A549 (cell line): ENCODE data around the gene HOXB1. TPM values are rescaled to one million over a fixed set of nuclear protein-coding genes. Genes with fewer than 3 reads are reported as not detected.

Experiments used
- ATAC-seq, 2 experiments: fragments of 200-7000 bp in 1 of 2; fragments of >200 bp in 1 of 2; cut with Nextera tagmentation in 1 of 2; cut with Tn5 transposase in 1 of 2; 3 replicates each; pipeline versions ENCODE4 v1.8.0 to v1.9.1; 2018 to 2020; ENCODE audit warnings: mild to moderate bottlenecking in 1 of 2, moderate library complexity in 1 of 2
- CTCF ChIA-PET: fragments of 300-600 bp; sonication (Branson Sonifier 250); formaldehyde crosslinking; extraction: SDS; loops from one replicate; lab custom pipeline; 2021; ENCODE audit warnings: antibody characterized with exemption, inconsistent platforms; lab: Yijun Ruan, JAX
- POLR2A ChIA-PET: fragments of 350-600 bp; formaldehyde crosslinking; extraction: SDS; loops from one replicate; lab custom pipeline; 2021; ENCODE audit warnings: antibody characterized with exemption, inconsistent platforms; lab: Yijun Ruan, JAX
- DNase-seq, 2 experiments: peaks; one replicate each; pipeline versions ENCODE4 v3.0.0 to v3.0.0-alpha.2; 2011 to 2016; ENCODE audit warnings: low read depth in 1 of 2, low spot score in 1 of 2
- FAIRE-seq: peaks from 2 replicates; lab custom pipeline; 2011; peaks lifted over from hg19 to GRCh38; lab: Jason Lieb, UNC
- H3K27ac ChIP-seq, 2 experiments: fragments of >200 bp; sonication (Bioruptor Twin); formaldehyde crosslinking; 3 replicates each; pipeline ENCODE4 v1.5.1; 2016 to 2017
- H3K4me1 ChIP-seq: fragments of >200 bp; sonication (Bioruptor Twin); formaldehyde crosslinking; 3 replicates; pipeline ENCODE4 v1.6.1; 2016
- H3K4me2 ChIP-seq: fragments of >200 bp; sonication (Bioruptor Twin); formaldehyde crosslinking; 3 replicates; pipeline ENCODE4 v1.6.1; 2016
- H3K4me3 ChIP-seq: fragments of >200 bp; sonication (Bioruptor Twin); formaldehyde crosslinking; 3 replicates; pipeline ENCODE4 v1.5.1; 2016
- H3K9me3 ChIP-seq: fragments of >200 bp; sonication (Bioruptor Twin); formaldehyde crosslinking; 3 replicates; pipeline ENCODE4 v1.6.1; 2016
- BHLHE40 ChIP-seq: IDR thresholded peaks from 2 replicates; pipeline ENCODE4 v1.6.1; 2012; ENCODE audit warnings: low read depth, low read length, inconsistent platforms
- CHD2 ChIP-seq: fragments of 150-350 bp; IDR thresholded peaks from 2 replicates; pipeline ENCODE4 v1.6.1; 2014; ENCODE audit warnings: low read length; ENCODE audit not compliant: partially characterized antibody
- CHD4 ChIP-seq: fragments of 200-600 bp; sonication (generic); IDR thresholded peaks from 2 replicates; pipeline ENCODE4 v1.6.1; 2016; ENCODE audit warnings: antibody characterized with exemption, mild to moderate bottlenecking, borderline replicate concordance
- EHF ChIP-seq: fragments of 250-450 bp; sonication (Bioruptor Pico); IDR thresholded peaks from 2 replicates; pipeline ENCODE4 v1.5.0; 2020; ENCODE audit warnings: mild to moderate bottlenecking
- EP300 ChIP-seq, 2 experiments: fragments of >200 bp; sonication (Bioruptor Twin); formaldehyde crosslinking; IDR thresholded peaks; 2 replicates in 1 of 2; 3 replicates in 1 of 2; pipeline ENCODE4 v1.6.1; 2016 to 2017
- FOSB ChIP-seq: fragments of 250-450 bp; sonication (Bioruptor Pico); IDR thresholded peaks from 2 replicates; pipeline ENCODE4 v1.5.0; 2020; ENCODE audit warnings: mild to moderate bottlenecking, moderate library complexity
- FOSL2 ChIP-seq, 2 experiments: fragments of 450-650 bp in 1 of 2; fragments of >200 bp in 1 of 2; sonication (Bioruptor Twin) in 1 of 2; formaldehyde crosslinking; IDR thresholded peaks; 2 replicates each; pipeline versions ENCODE4 v1.5.0 to v1.6.1; 2016 to 2020; ENCODE audit warnings: mild to moderate bottlenecking in 1 of 2, moderate library complexity in 1 of 2
- GATA3 ChIP-seq: IDR thresholded peaks from 2 replicates; pipeline ENCODE4 v1.6.1; 2012; ENCODE audit warnings: borderline replicate concordance
- HDAC2 ChIP-seq: fragments of 200-600 bp; sonication (generic); IDR thresholded peaks from 2 replicates; pipeline ENCODE4 v1.6.1; 2016
- HOXB5 ChIP-seq: fragments of 250-450 bp; sonication (Bioruptor Pico); IDR thresholded peaks from 2 replicates; pipeline ENCODE4 v1.5.0; 2020; ENCODE audit warnings: mild to moderate bottlenecking, moderate library complexity
- KDM1A ChIP-seq: fragments of 200-600 bp; sonication (generic); IDR thresholded peaks from 2 replicates; pipeline ENCODE4 v1.6.1; 2016; ENCODE audit warnings: low read depth, mild to moderate bottlenecking
- MAFK ChIP-seq: fragments of 450-650 bp; IDR thresholded peaks from 2 replicates; pipeline ENCODE4 v1.6.1; 2014; ENCODE audit not compliant: partially characterized antibody
- NPAS2 ChIP-seq: fragments of 250-450 bp; sonication (Bioruptor Pico); IDR thresholded peaks from 2 replicates; pipeline ENCODE4 v1.8.0; 2022; ENCODE audit warnings: mild to moderate bottlenecking, moderate library complexity, borderline replicate concordance
- POLR2A ChIP-seq: IDR thresholded peaks from 2 replicates; pipeline ENCODE4 v1.6.1; 2012; ENCODE audit warnings: mild to moderate bottlenecking, low read length
- RAD21 ChIP-seq, 2 experiments: fragments of >200 bp in 1 of 2; sonication (Bioruptor Twin) in 1 of 2; formaldehyde crosslinking in 1 of 2; IDR thresholded peaks in 1 of 2; conservative IDR thresholded peaks in 1 of 2; 2 replicates in 1 of 2; 3 replicates in 1 of 2; pipeline ENCODE4 v1.6.1; 2012 to 2018; ENCODE audit warnings: inconsistent platforms in 1 of 2
- RFX5 ChIP-seq: fragments of 450-650 bp; IDR thresholded peaks from 2 replicates; pipeline ENCODE4 v1.7.1; 2014; ENCODE audit warnings: antibody characterized with exemption, mild to moderate bottlenecking, moderate library complexity
- SMC3 ChIP-seq: fragments of >200 bp; sonication (Bioruptor Twin); formaldehyde crosslinking; IDR thresholded peaks from 3 replicates; pipeline ENCODE4 v1.6.1; 2018; ENCODE audit warnings: inconsistent platforms
- TFCP2L1 ChIP-seq: fragments of 250-450 bp; sonication (Bioruptor Pico); IDR thresholded peaks from 2 replicates; pipeline ENCODE4 v1.5.0; 2021; ENCODE audit warnings: mild to moderate bottlenecking
- TP53 ChIP-seq: fragments of 250-450 bp; sonication (Bioruptor Pico); IDR thresholded peaks from 2 replicates; pipeline ENCODE4 v1.5.0; 2021; ENCODE audit warnings: mild to moderate bottlenecking, moderate library complexity
- WGBS: methylation state at CpG from one replicate; pipeline ENCODE4 v1.1.6; 2017; ENCODE audit errors: missing lambda C conversion rate; 5-methylcytosine and 5-hydroxymethylcytosine counted together
- polyA plus RNA-seq, 4 experiments: library from polyadenylated mRNA; depleted of rRNA in 3 of 4; stranded (reverse); fragments of >200 nt; fragmentation: RNase III in 1 of 4; extraction: RNeasy Plus Mini Kit Qiagen cat#74134 plus additional on column Dnase treatment in 1 of 4; gene quantifications; 2 replicates in 3 of 4; 3 replicates in 1 of 4; pipeline ENCODE4 v1.2.3, GENCODE V29; 2011 to 2017
- TF ChIP-seq, protein P1 (sequence below): IDR thresholded peaks from 2 replicates; pipeline ENCODE4 v1.6.1; 2012; ENCODE audit warnings: low read depth, borderline replicate concordance
- TF ChIP-seq, protein P2 (sequence below): fragments of 250-450 bp; sonication (Bioruptor Pico); IDR thresholded peaks from 2 replicates; pipeline ENCODE4 v1.5.0; 2021; ENCODE audit warnings: mild to moderate bottlenecking, moderate library complexity, borderline replicate concordance
- TF ChIP-seq, protein P3 (sequence below): fragments of 150-350 bp; IDR thresholded peaks from 2 replicates; pipeline ENCODE4 v1.6.1; 2014; ENCODE audit warnings: low read depth, mild to moderate bottlenecking, low read length
- TF ChIP-seq, protein P4 (sequence below): fragments of 450-650 bp; IDR thresholded peaks from 2 replicates; pipeline ENCODE4 v1.6.1; 2014; ENCODE audit warnings: antibody characterized with exemption
- TF ChIP-seq, protein P5 (sequence below): fragments of >200 bp; sonication (Bioruptor Twin); formaldehyde crosslinking; IDR thresholded peaks from 2 replicates; pipeline ENCODE4 v1.6.1; 2016
- TF ChIP-seq, protein P6 (sequence below): fragments of 250-450 bp; sonication (Bioruptor Pico); IDR thresholded peaks from 2 replicates; pipeline ENCODE4 v1.5.0; 2020; ENCODE audit warnings: low read depth, mild to moderate bottlenecking, moderate library complexity
- TF ChIP-seq, protein P7 (sequence below): IDR thresholded peaks from 2 replicates; pipeline ENCODE4 v1.6.1; 2012

Gene HOXB1
- polyA plus RNA-seq, 2 of the 4 experiments (the other 2 are of a cell fraction): not detected

DNA sequence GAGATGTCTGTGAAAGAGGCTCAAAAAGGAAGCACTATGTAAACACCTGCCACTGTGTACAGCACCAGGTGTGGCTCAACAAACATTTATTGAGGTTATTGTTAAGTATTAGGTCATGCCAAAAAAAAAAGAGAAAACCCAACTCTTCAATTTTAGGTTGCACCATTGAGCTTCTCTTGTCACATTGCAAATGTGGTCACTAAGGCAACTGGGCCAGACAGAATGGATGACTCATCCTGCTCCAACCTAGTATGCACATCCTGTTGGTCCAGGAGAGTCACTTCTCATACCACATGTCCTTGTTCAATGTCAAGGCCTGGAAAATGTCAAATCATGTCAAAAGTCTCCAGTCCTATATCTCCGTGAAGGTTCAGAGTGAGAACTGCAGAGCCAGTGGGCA lies 25.0 kb downstream of the HOXB1 start (continued):
- no peak for TF ChIP-seq BHLHE40
- TF ChIP-seq, protein P1, sequence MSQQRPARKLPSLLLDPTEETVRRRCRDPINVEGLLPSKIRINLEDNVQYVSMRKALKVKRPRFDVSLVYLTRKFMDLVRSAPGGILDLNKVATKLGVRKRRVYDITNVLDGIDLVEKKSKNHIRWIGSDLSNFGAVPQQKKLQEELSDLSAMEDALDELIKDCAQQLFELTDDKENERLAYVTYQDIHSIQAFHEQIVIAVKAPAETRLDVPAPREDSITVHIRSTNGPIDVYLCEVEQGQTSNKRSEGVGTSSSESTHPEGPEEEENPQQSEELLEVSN: no peak

DNA sequence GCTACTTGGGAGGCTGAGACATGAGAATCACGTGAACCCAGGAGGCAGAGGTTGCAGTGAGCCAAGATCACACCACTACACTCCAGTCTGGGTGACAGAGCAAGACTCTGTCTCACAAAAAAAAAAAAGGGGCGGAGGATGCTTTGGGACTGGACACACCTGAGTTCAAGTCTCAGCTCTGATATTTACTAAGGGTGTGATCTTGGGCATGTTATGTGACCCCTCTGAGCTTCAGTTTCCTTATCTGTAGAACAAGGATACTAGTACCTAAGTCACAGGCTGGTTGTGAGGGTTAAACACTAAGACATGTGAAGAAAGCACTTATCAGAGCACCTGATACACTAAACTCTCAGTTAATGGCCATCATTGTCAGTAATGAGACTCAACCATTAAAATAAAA lies 25.9 kb downstream of the HOXB1 start:
- DNase-seq (no peak), ATAC-seq (no peak), FAIRE-seq (no peak)
- TF ChIP-seq CHD2: no peak
- TF ChIP-seq POLR2A: no peak
- TF ChIP-seq, protein P2, sequence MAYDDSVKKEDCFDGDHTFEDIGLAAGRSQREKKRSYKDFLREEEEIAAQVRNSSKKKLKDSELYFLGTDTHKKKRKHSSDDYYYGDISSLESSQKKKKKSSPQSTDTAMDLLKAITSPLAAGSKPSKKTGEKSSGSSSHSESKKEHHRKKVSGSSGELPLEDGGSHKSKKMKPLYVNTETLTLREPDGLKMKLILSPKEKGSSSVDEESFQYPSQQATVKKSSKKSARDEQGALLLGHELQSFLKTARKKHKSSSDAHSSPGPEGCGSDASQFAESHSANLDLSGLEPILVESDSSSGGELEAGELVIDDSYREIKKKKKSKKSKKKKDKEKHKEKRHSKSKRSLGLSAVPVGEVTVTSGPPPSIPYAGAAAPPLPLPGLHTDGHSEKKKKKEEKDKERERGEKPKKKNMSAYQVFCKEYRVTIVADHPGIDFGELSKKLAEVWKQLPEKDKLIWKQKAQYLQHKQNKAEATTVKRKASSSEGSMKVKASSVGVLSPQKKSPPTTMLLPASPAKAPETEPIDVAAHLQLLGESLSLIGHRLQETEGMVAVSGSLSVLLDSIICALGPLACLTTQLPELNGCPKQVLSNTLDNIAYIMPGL (CRISPR knock-in tag): no peak
- TF ChIP-seq EP300 (IDR thresholded peaks at IDR 0.05): no peak
- no peak for TF ChIP-seq CHD4
- no peak for TF ChIP-seq EHF
- no peak for TF ChIP-seq HOXB5 (CRISPR knock-in tag)
- no peak for TF ChIP-seq RFX5
- TF ChIP-seq NPAS2 (CRISPR knock-in tag): no peak
- TF ChIP-seq BHLHE40: no peak
- no peak for TF ChIP-seq KDM1A
- TF ChIP-seq SMC3: no peak
- TF ChIP-seq HDAC2: no peak
- TF ChIP-seq, protein P3, sequence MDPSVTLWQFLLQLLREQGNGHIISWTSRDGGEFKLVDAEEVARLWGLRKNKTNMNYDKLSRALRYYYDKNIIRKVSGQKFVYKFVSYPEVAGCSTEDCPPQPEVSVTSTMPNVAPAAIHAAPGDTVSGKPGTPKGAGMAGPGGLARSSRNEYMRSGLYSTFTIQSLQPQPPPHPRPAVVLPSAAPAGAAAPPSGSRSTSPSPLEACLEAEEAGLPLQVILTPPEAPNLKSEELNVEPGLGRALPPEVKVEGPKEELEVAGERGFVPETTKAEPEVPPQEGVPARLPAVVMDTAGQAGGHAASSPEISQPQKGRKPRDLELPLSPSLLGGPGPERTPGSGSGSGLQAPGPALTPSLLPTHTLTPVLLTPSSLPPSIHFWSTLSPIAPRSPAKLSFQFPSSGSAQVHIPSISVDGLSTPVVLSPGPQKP: no peak
- no peak for TF ChIP-seq TFCP2L1 (CRISPR knock-in tag)
- 78% methylated on average over 2 of the region's 2 CpGs for WGBS
- ChIA-PET CTCF (interaction anchor here (0.9 to 5.2 kb wide), 7 partner anchors 12 to 187 kb away, joined by 3 to 41 read pairs (median 4); partner anchors contain the start of gene HOXB5), POLR2A (no interaction called here)
- H3K27ac ChIP-seq: peak overlapping the region in 1 of 2 experiments; percentile 25; a peak in 2 of 6 replicates
- no peaks in the 10 kb centered on the region for H3K9me3 ChIP-seq
- H3K4me1 ChIP-seq: peaks cover 30% of the 10 kb centered on the region
- H3K4me3 ChIP-seq: no peak overlapping the region
- H3K4me2 ChIP-seq: no peak overlapping the region

DNA sequence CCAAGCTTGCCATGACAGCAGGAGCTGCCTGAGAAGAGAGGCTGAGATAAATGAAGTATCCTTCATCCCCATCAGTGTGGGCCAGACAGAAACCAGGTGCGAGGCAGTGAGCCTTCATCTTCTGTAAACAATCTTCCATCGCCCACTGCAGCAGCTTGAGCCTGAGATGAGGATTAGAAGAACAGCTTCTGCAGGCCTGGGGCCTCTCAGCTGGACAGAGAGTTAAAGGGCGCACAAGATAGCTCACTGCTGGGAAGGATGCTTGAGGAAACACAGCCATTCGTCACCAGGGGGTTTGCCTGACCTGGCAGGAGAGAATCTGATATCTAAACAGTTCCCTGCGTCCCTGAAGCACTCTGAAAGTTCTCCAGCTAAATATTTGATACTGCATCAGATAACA lies 27.1 kb downstream of the HOXB1 start:
- peaks cover 34% of the 10 kb centered on the region for H3K4me1 ChIP-seq
- no peak for DNase-seq
- no peak for TF ChIP-seq GATA3
- TF ChIP-seq NPAS2 (CRISPR knock-in tag): no peak
- no peak for TF ChIP-seq TP53 (CRISPR knock-in tag)
- no peak for TF ChIP-seq EHF
- no peak for TF ChIP-seq HOXB5 (CRISPR knock-in tag)
- TF ChIP-seq RAD21 (conservative IDR thresholded peaks at IDR 0.05 in 1 of 2, IDR thresholded peaks at IDR 0.05 in 1 of 2): no peak
- no peak for TF ChIP-seq MAFK
- TF ChIP-seq, protein P4, sequence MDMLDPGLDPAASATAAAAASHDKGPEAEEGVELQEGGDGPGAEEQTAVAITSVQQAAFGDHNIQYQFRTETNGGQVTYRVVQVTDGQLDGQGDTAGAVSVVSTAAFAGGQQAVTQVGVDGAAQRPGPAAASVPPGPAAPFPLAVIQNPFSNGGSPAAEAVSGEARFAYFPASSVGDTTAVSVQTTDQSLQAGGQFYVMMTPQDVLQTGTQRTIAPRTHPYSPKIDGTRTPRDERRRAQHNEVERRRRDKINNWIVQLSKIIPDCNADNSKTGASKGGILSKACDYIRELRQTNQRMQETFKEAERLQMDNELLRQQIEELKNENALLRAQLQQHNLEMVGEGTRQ: no peak
- TF ChIP-seq KDM1A: no peak
- TF ChIP-seq FOSL2 (IDR thresholded peaks at IDR 0.05): no peak
- no peak for TF ChIP-seq FOSL2 (CRISPR knock-in tag; IDR thresholded peaks at IDR 0.05)
- TF ChIP-seq, protein P5, sequence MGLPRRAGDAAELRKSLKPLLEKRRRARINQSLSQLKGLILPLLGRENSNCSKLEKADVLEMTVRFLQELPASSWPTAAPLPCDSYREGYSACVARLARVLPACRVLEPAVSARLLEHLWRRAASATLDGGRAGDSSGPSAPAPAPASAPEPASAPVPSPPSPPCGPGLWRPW: no peak
- TF ChIP-seq, protein P6, sequence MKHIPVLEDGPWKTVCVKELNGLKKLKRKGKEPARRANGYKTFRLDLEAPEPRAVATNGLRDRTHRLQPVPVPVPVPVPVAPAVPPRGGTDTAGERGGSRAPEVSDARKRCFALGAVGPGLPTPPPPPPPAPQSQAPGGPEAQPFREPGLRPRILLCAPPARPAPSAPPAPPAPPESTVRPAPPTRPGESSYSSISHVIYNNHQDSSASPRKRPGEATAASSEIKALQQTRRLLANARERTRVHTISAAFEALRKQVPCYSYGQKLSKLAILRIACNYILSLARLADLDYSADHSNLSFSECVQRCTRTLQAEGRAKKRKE (CRISPR knock-in tag): no peak
- no peak for TF ChIP-seq FOSB (CRISPR knock-in tag)
- TF ChIP-seq, protein P7, sequence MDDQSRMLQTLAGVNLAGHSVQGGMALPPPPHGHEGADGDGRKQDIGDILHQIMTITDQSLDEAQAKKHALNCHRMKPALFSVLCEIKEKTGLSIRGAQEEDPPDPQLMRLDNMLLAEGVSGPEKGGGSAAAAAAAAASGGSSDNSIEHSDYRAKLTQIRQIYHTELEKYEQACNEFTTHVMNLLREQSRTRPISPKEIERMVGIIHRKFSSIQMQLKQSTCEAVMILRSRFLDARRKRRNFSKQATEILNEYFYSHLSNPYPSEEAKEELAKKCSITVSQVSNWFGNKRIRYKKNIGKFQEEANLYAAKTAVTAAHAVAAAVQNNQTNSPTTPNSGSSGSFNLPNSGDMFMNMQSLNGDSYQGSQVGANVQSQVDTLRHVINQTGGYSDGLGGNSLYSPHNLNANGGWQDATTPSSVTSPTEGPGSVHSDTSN: no peak
- TF ChIP-seq, all 56 proteins: peak for 0
- POLR2A ChIA-PET: no interaction called here
- no peak for FAIRE-seq
- Histone ChIP-seq H3K4me2 (no peak overlapping the region), H3K4me3 (no peak overlapping the region), H3K27ac (0 out of 6 replicates have a peak overlapping the region, but pooled peaks of 1 of the 2 experiments have one; percentile 5), H3K9me3 (no peaks in the 10 kb centered on the region)
- 65% methylated on average over 5 of the region's 5 CpGs for WGBS
- CTCF ChIA-PET: interaction anchor here (0.6 to 5.2 kb wide), 9 partner anchors 10 to 289 kb away, joined by 3 to 41 read pairs (median 4); no protein-coding TSS in a partner anchor
- ATAC-seq: no peak
